GM12875 (cell line): ENCODE data around the gene PAX5.

Experiments
- H3K4me3 ChIP-seq: one replicate; pipeline ENCODE4 v1.5.1; 2011; ENCODE audit warnings: low read depth, low read length, control low read depth
- CTCF ChIP-seq: IDR thresholded peaks from 2 replicates; pipeline ENCODE4 v1.5.1; 2011; ENCODE audit warnings: low read depth, mild to moderate bottlenecking, control low read depth, inconsistent platforms, low read length, moderate library complexity, borderline replicate concordance; ENCODE audit not compliant: insufficient read depth

PAX5 gene

GRCh38 chr9:36995927-36996705, 38.0 kb downstream of the PAX5 start:
- no peak overlapping the region for H3K4me3 ChIP-seq
- peak; percentile 79 for TF ChIP-seq CTCF

GRCh38 chr9:36993933-36994764, 39.9 kb downstream of the PAX5 start:
- H3K4me3 ChIP-seq, result no peak overlapping the region
- TF ChIP-seq CTCF, result no peak

- TF ChIP-seq CTCF, result no peak
- no peak overlapping the region for H3K4me3 ChIP-seq
Measured at GRCh38 chr9:36992501-36993316, 41.4 kb downstream of the PAX5 start.

- H3K4me3 ChIP-seq, result no peak overlapping the region
- peak; percentile 75 for TF ChIP-seq CTCF
Measured at GRCh38 chr9:36991516-36992134, 42.4 kb downstream of the PAX5 start.

- TF ChIP-seq CTCF, result no peak
- no peak overlapping the region for H3K4me3 ChIP-seq
Measured at GRCh38 chr9:36988848-36989247, 45.2 kb downstream of the PAX5 start.

GRCh38 chr9:36987891-36988290, 46.2 kb downstream of the PAX5 start:
- H3K4me3 ChIP-seq, result no peak overlapping the region
- no peak for TF ChIP-seq CTCF
